HG03439 (cell line): Measurements from ENCODE around the gene TMEM200B.
"Not testable (repeated sequence)": the region's sequence is repeated elsewhere in the genome, so short reads cannot be mapped to it uniquely, and the experiment has no call there.

ENCODE experiments used
- ATAC-seq: cut with Tn5 transposase; IDR thresholded peaks from one replicate; pipeline ENCODE4 v1.9.1; 2021; ENCODE audit warnings: mild to moderate bottlenecking, moderate library complexity; ENCODE audit not compliant: unreplicated experiment

TMEM200B gene

GRCh38 chr1:29136391-29136915 is 12.8 kb upstream of the TMEM200B start:
- ATAC-seq, result no peak

GRCh38 chr1:29134695-29135028 is 11.0 kb upstream of the TMEM200B start:
- no peak for ATAC-seq

GRCh38 chr1:29133861-29134694 is 10.4 kb upstream of the TMEM200B start:
- ATAC-seq, result no peak

- ATAC-seq, result not testable (repeated sequence)
These were observed 7.4 kb upstream of the TMEM200B start for GRCh38 chr1:29131056-29131455.

- no peak for ATAC-seq
These were observed 6.2 kb upstream of the TMEM200B start for GRCh38 chr1:29129916-29130315.

GRCh38 chr1:29128739-29129138 is 5.0 kb upstream of the TMEM200B start:
- ATAC-seq, result no peak

- ATAC-seq, result no peak
These were observed 2.5 kb upstream of the TMEM200B start for GRCh38 chr1:29126198-29126597.

GRCh38 chr1:29125788-29126187 is 2.1 kb upstream of the TMEM200B start:
- ATAC-seq, result no peak

- ATAC-seq, result no peak
These were observed 1.5 kb upstream of the TMEM200B start for GRCh38 chr1:29125237-29125641.

- no peak for ATAC-seq
These were observed 898 bp upstream of the TMEM200B start for GRCh38 chr1:29124366-29125236.

GRCh38 chr1:29123053-29123886 is 433 bp downstream of the TMEM200B start:
- ATAC-seq, result no peak

- no peak for ATAC-seq
These were observed 1.0 kb downstream of the TMEM200B start for GRCh38 chr1:29122682-29123052.

- ATAC-seq, result no peak
These were observed 1.6 kb downstream of the TMEM200B start for GRCh38 chr1:29121936-29122681.

GRCh38 chr1:29121516-29121935 is 2.2 kb downstream of the TMEM200B start:
- no peak for ATAC-seq

- ATAC-seq, result no peak
These were observed 2.7 kb downstream of the TMEM200B start for GRCh38 chr1:29120947-29121485.

GRCh38 chr1:29120367-29120766 is 3.3 kb downstream of the TMEM200B start:
- ATAC-seq, result no peak

- ATAC-seq, result no peak
These were observed 4.4 kb downstream of the TMEM200B start for GRCh38 chr1:29119121-29119929.

GRCh38 chr1:29117381-29117780 is 6.3 kb downstream of the TMEM200B start:
- ATAC-seq, result no peak

GRCh38 chr1:29114654-29115053 is 9.0 kb downstream of the TMEM200B start:
- ATAC-seq, result no peak
